Measurements from ENCODE around the gene ARHGEF38. TPM values are rescaled to one million over a fixed set of nuclear protein-coding genes. Genes with fewer than 3 reads are reported as not detected.
A peak's percentile ranks its signal among the peaks of the same experiment; 100 is the strongest.
"Not testable (repeated sequence)": the region's sequence is repeated elsewhere in the genome, so short reads cannot be mapped to it uniquely, and the experiment has no call there.

Gene ARHGEF38
- total RNA-seq, 1 donor from 2014 or later: 1.3 TPM

DNA sequence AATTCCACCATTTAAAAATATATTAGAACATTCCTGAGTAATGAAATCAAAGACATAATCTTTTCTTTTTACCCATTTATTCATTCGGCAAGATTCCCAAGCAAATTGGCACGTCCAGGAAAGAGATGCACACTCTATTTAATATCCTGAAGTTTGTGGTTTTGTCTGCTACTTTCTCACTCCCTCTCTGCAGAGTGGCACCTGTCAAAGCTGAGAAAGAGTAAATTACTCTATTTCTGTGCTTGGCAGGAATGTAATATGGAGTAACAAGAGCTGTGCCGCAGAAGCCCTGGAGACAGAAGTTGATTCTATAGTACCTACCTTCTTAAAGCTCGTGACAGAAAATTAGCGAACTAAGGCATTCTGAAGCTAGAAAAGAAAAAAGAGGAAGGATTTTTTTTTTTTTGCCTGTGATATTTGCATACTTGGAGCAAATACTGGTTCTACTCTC lies 161.7 kb downstream of the ARHGEF38 start:
- no peak for DNase-seq

- DNase-seq: no peak
Observed at GRCh38 chr4:105714932-105715331, 162.5 kb downstream of the ARHGEF38 start.

GRCh38 chr4:105715692-105716278 lies 163.4 kb downstream of the ARHGEF38 start:
- peak; percentile 74 for DNase-seq

GRCh38 chr4:105719204-105719603 lies 166.8 kb downstream of the ARHGEF38 start:
- DNase-seq: no peak

- no peak for DNase-seq
Observed at GRCh38 chr4:105725623-105726022, 173.2 kb downstream of the ARHGEF38 start.

DNA sequence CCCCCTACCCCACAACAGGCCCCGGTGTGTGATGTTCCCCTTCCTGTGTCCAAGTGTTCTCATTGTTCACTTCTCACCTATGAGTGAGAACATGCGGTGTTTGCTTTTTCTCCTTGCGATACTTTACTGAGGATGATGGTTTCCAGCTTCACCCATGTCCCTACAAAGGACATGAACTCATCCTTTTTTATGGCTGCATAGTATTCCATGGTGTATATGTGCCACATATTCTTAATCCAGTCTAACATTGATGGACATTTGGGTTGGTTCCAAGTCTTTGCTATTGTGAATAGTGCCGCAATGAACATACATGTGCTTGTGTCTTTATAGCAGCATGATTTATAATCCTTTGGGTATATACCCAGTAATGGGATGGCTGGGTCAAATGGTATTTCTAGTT lies 177.5 kb downstream of the ARHGEF38 start:
- DNase-seq: not testable (repeated sequence)

Small RNA genes within 50 kb of the gene (small RNA-seq; reads per million reads assigned to genes)
- gene ATP5F1EP1 (ENCODE audit: low replicate concordance): not detected

Other genes starting within 250 kb of the ARHGEF38 start
- gene PPA2, start 78.6 kb upstream of the ARHGEF38 start, total RNA-seq: 157 TPM
- 19.3 TPM for gene INTS12, start 156.1 kb downstream of the ARHGEF38 start, total RNA-seq
- gene GSTCD, start 156.2 kb downstream of the ARHGEF38 start, total RNA-seq: 26.1 TPM